ENCODE results near the gene NCKAP5L.

DNA sequence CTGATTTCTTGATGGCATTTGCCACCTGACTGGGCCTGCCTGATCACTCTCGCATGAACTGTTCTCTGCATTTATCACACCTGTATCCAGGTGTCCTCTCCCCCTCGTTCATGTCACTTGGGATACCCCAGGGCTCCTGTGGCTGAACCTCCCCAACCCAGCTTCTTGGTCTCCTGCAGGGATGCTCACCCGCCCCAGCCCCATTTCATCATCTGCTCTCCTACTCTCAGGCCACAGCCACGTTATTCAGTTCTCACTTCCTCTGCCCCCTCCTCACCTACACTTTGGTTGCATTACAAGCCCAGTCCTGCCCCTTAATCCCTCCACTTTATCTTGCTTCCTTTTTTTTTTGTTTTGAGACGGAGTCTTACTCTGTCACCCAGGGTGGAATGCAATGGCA lies 51.4 kb downstream of the NCKAP5L start:
- TF ChIP-seq, protein P1, sequence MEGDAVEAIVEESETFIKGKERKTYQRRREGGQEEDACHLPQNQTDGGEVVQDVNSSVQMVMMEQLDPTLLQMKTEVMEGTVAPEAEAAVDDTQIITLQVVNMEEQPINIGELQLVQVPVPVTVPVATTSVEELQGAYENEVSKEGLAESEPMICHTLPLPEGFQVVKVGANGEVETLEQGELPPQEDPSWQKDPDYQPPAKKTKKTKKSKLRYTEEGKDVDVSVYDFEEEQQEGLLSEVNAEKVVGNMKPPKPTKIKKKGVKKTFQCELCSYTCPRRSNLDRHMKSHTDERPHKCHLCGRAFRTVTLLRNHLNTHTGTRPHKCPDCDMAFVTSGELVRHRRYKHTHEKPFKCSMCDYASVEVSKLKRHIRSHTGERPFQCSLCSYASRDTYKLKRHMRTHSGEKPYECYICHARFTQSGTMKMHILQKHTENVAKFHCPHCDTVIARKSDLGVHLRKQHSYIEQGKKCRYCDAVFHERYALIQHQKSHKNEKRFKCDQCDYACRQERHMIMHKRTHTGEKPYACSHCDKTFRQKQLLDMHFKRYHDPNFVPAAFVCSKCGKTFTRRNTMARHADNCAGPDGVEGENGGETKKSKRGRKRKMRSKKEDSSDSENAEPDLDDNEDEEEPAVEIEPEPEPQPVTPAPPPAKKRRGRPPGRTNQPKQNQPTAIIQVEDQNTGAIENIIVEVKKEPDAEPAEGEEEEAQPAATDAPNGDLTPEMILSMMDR (conservative IDR thresholded peaks at IDR 0.05; ENCODE audit: low read depth, low read length): no peak
- no peak for TF ChIP-seq EZH2 (IDR thresholded peaks at IDR 0.05; ENCODE audit: low read length, unreplicated experiment)
- no peak for TF ChIP-seq EZH2phosphoT487 (IDR thresholded peaks at IDR 0.05; ENCODE audit: borderline replicate concordance, low read length)
